ENCODE results near the gene BMI1.

DNA sequence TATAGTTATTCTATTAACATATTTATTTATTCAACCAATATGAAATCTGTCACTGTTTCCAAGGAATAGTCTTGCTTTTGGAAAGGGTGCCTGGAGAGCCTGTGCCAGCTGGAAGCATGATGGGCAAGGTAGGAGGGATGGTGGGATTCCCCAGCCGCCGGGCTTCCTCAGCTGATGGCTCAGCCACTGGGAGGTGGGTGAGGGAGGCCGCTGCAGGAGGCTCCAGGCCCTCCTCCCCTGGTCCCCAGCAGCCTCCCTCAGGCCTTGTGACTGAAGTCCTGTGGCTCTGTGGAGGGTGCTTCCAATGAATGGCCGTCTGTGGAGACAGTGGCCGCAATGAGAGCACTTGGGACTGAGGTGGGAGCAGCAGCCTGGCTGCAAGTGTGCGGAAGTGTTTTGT is 51.4 kb downstream of the BMI1 start:
- TF ChIP-seq POLR2A (IDR thresholded peaks at IDR 0.05; ENCODE audit: extremely low read depth, insufficient read length): no peak
- TF ChIP-seq, protein P1, sequence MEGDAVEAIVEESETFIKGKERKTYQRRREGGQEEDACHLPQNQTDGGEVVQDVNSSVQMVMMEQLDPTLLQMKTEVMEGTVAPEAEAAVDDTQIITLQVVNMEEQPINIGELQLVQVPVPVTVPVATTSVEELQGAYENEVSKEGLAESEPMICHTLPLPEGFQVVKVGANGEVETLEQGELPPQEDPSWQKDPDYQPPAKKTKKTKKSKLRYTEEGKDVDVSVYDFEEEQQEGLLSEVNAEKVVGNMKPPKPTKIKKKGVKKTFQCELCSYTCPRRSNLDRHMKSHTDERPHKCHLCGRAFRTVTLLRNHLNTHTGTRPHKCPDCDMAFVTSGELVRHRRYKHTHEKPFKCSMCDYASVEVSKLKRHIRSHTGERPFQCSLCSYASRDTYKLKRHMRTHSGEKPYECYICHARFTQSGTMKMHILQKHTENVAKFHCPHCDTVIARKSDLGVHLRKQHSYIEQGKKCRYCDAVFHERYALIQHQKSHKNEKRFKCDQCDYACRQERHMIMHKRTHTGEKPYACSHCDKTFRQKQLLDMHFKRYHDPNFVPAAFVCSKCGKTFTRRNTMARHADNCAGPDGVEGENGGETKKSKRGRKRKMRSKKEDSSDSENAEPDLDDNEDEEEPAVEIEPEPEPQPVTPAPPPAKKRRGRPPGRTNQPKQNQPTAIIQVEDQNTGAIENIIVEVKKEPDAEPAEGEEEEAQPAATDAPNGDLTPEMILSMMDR (IDR thresholded peaks at IDR 0.05; ENCODE audit: low read depth, low read length): no peak
- TF ChIP-seq, protein P2, sequence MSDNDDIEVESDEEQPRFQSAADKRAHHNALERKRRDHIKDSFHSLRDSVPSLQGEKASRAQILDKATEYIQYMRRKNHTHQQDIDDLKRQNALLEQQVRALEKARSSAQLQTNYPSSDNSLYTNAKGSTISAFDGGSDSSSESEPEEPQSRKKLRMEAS (IDR thresholded peaks at IDR 0.05; ENCODE audit: low read depth, low read length): no peak
- TF ChIP-seq MYC (IDR thresholded peaks at IDR 0.05; ENCODE audit: low read depth, low read length): no peak
